GM12875 (cell line): Measurements from ENCODE around the gene PNO1.
"Not testable (repeated sequence)": the region's sequence is repeated elsewhere in the genome, so short reads cannot be mapped to it uniquely, and the experiment has no call there.

Experiments used
- H3K4me3 ChIP-seq: one replicate; pipeline ENCODE4 v1.5.1; 2011; ENCODE audit warnings: low read depth, low read length, control low read depth
- TF ChIP-seq, protein P1 (sequence below): IDR thresholded peaks from 2 replicates; pipeline ENCODE4 v1.5.1; 2011; ENCODE audit warnings: low read depth, mild to moderate bottlenecking, control low read depth, inconsistent platforms, low read length, moderate library complexity, borderline replicate concordance; ENCODE audit not compliant: insufficient read depth

Gene PNO1

DNA sequence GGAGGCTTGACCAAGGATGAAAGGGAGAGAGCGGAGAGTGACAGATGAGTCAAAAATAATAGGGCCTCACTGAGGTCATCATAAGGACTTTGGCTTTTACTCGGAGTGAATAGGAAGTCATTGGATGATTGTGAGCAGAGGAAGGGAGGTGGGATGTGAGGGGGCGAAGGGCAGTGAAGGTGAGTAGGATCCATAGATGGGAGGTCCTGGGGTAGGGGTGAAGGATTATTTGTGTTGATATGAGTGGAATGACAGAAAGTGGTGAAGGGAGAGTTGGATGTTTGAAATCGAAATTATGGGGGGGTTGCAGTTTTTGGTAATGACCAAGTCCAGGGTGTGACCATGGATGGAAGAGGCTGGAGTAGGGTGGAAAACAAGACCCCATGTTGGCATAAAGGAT, 14.0 kb downstream of the PNO1 start:
- TF ChIP-seq, protein P1, sequence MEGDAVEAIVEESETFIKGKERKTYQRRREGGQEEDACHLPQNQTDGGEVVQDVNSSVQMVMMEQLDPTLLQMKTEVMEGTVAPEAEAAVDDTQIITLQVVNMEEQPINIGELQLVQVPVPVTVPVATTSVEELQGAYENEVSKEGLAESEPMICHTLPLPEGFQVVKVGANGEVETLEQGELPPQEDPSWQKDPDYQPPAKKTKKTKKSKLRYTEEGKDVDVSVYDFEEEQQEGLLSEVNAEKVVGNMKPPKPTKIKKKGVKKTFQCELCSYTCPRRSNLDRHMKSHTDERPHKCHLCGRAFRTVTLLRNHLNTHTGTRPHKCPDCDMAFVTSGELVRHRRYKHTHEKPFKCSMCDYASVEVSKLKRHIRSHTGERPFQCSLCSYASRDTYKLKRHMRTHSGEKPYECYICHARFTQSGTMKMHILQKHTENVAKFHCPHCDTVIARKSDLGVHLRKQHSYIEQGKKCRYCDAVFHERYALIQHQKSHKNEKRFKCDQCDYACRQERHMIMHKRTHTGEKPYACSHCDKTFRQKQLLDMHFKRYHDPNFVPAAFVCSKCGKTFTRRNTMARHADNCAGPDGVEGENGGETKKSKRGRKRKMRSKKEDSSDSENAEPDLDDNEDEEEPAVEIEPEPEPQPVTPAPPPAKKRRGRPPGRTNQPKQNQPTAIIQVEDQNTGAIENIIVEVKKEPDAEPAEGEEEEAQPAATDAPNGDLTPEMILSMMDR: no peak
- H3K4me3 ChIP-seq: no peak overlapping the region

GRCh38 chr2:68172521-68172920, 14.8 kb downstream of the PNO1 start:
- no peak overlapping the region for H3K4me3 ChIP-seq
- TF ChIP-seq, protein P1: no peak

DNA sequence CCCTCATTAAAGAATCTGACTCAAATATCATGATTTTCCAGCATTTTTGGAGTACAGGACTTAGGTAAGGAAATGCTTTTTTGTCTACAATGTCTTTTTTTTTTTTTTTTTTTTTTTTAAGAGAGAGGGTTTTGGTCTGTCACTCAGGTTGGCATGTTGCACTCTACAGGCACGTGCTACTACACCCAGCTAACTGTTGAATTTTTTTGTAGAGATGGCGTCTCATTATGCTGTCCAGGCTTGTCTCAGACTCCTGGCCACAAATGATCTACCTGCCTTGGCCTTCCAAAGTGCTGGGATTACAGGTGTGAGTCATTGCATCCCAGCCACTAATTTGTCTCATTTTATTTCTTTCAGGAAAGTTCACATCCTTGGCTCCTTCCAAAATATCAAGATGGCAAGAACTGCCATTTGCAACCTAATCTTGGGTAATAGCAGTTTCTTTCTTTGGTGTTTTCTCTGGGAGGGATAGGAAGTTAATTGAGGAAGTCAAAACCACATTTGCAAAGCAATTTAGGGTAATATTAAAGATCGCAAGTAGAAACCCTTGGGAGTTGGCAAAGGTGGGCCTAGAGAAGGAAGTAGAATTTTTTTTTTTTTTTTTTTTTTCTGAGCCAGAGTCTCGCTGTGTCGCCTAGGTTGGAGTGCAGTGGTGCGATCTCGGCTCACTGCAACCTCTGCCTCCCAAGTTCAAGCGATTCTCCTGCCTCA, 15.5 kb downstream of the PNO1 start:
- TF ChIP-seq, protein P1: no peak
- no peak overlapping the region for H3K4me3 ChIP-seq

DNA sequence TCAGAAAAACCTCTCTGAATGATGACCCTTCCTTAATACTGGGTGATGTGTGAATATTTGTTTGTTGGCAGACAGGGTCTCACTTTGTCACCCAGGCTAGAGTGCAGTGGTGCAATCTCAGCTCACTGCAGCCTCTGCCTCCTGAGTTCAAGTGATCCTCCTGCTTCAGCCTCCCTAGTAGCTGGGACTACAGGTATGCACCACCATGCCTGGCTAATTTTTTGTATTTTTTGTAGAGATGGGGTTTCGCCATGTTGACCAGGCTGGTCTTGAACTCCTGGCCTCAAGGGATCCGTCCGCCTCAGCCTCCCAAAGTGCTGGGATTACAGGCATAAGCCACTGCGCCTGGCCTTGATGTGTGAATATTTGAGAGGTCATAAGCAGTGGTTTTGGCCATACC, 17.5 kb downstream of the PNO1 start:
- H3K4me3 ChIP-seq: not testable (repeated sequence)

DNA sequence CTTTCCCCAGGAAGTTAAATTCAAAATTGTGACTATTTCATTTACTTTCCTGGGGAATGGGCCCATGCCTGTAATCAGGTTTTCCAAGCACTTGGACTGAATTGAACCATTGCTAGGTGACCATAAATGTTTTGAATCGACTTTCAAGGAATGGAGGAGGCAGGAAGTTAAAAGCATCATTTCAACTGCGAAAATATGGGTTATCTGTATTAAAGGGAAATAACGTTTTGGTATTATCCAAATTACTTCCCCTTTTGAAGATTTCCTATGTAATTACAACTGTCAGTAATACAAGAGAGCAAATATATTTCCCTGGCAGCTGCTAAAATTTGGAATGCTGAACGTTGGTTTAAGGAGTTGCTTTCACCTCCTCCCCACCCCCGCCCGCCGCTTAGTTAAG, 19.0 kb downstream of the PNO1 start:
- H3K4me3 ChIP-seq: no peak overlapping the region
- TF ChIP-seq, protein P1: no peak

DNA sequence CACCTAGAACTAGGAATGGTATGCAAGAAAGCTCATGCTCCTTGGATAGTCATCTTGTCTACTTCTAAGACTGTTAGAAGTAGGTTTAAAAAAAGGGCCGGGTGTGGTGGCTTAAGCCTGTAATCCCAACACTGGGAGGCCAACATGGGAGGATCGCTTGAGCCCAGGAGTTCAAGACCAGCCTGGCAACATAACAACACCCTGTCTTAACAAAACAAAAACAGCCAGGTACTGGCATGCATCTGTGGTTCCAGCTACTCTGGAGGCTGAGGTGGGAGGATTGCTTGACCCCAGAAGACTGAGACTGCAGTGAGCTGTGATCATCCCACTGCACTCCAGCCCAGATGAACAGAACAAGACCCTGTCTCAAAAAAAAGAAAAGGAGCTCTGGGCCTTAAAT, 19.9 kb downstream of the PNO1 start:
- TF ChIP-seq, protein P1: no peak
- no peak overlapping the region for H3K4me3 ChIP-seq

DNA sequence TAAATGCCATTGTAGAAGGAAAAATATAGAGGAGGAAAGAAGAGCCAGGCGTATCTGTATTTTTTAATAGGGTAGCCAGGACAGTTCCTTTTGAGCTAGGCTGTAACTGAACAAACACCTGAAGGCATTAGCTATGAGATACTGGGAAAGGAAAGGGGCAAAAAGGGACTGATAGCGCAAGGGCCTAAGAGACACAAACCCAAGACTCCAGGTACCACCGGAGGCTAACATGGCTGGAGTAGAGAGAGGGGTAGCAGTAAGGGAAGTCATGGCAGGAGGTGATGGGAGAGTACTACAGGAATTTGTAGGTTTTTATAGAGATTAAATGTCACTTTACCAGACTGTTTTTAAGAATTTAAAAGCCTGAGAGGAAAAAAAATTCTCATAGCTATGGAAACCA, 20.7 kb downstream of the PNO1 start:
- no peak overlapping the region for H3K4me3 ChIP-seq
- TF ChIP-seq, protein P1: no peak
